Trophoblast cell (in vitro differentiated cells and primary cell): ENCODE results near the gene DIS3L2.
"Not testable (repeated sequence)": the region's sequence is repeated elsewhere in the genome, so short reads cannot be mapped to it uniquely, and the experiment has no call there.

Experiments
- DNase-seq, 2 donors: peaks; one replicate each; pipeline ENCODE4 v3.0.0-alpha.2; 2016
- H2AFZ ChIP-seq: 2 replicates; pipeline ENCODE4 v1.6.1; 2013; ENCODE audit warnings: low read length, moderate library complexity, mild to moderate bottlenecking; ENCODE audit not compliant: insufficient read depth, poor library complexity
- H2AK5ac ChIP-seq: 2 replicates; pipeline ENCODE4 v1.6.1; 2013; ENCODE audit warnings: mild to moderate bottlenecking, low read length
- H2BK120ac ChIP-seq: 2 replicates; pipeline ENCODE4 v1.6.1; 2013; ENCODE audit warnings: low read length, mild to moderate bottlenecking, moderate library complexity; ENCODE audit not compliant: insufficient read depth, poor library complexity
- H2BK12ac ChIP-seq: 2 replicates; pipeline ENCODE4 v1.6.1; 2013; ENCODE audit warnings: mild to moderate bottlenecking, low read length, moderate library complexity
- H2BK5ac ChIP-seq: 2 replicates; pipeline ENCODE4 v1.6.1; 2013; ENCODE audit warnings: low read length, low read depth, moderate library complexity, mild to moderate bottlenecking; ENCODE audit not compliant: poor library complexity
- H3K14ac ChIP-seq: 2 replicates; pipeline ENCODE4 v1.6.1; 2013; ENCODE audit warnings: mild to moderate bottlenecking, low read length
- H3K18ac ChIP-seq: 2 replicates; pipeline ENCODE4 v1.6.1; 2013; ENCODE audit warnings: mild to moderate bottlenecking, low read length
- H3K23ac ChIP-seq: 2 replicates; pipeline ENCODE4 v1.6.1; 2013; ENCODE audit warnings: low read length
- H3K27ac ChIP-seq: 2 replicates; pipeline ENCODE4 v1.5.1; 2013; ENCODE audit warnings: low read depth, mild to moderate bottlenecking, inconsistent platforms, low read length, moderate library complexity
- H3K27me3 ChIP-seq: 2 replicates; pipeline ENCODE4 v1.6.1; 2013; ENCODE audit warnings: inconsistent platforms, mild to moderate bottlenecking, low read length, moderate library complexity; ENCODE audit not compliant: insufficient read depth
- H3K36me3 ChIP-seq, 2 experiments: 1 replicate in 1 of 2; 2 replicates in 1 of 2; pipeline ENCODE4 v1.6.1; 2013; ENCODE audit warnings: low read length in 2 of 2, mild to moderate bottlenecking in 2 of 2, moderate library complexity in 1 of 2; ENCODE audit not compliant: insufficient read depth in 2 of 2, control insufficient read depth in 1 of 2
- H3K4ac ChIP-seq: 2 replicates; pipeline ENCODE4 v1.6.1; 2013; ENCODE audit warnings: low read depth, mild to moderate bottlenecking, low read length, moderate library complexity
- H3K4me1 ChIP-seq, 2 experiments: 1 replicate in 1 of 2; 2 replicates in 1 of 2; pipeline ENCODE4 v1.6.1; 2013; ENCODE audit warnings: low read length in 2 of 2, mild to moderate bottlenecking in 2 of 2, moderate library complexity in 1 of 2; ENCODE audit not compliant: insufficient read depth in 2 of 2, control insufficient read depth in 1 of 2
- H3K4me2 ChIP-seq: 2 replicates; pipeline ENCODE4 v1.6.1; 2013; ENCODE audit warnings: inconsistent platforms, mild to moderate bottlenecking, low read length, moderate library complexity
- H3K4me3 ChIP-seq: 2 replicates; pipeline ENCODE4 v1.5.1; 2013; ENCODE audit warnings: mild to moderate bottlenecking, low read depth, low read length, inconsistent platforms
- H3K79me1 ChIP-seq: one replicate; pipeline ENCODE4 v1.6.1; 2013; ENCODE audit warnings: low read length
- H3K79me2 ChIP-seq: 2 replicates; pipeline ENCODE4 v1.6.1; 2013; ENCODE audit warnings: low read length, mild to moderate bottlenecking; ENCODE audit not compliant: control insufficient read depth, insufficient read depth, poor library complexity
- H3K9ac ChIP-seq: 2 replicates; pipeline ENCODE4 v1.6.1; 2013; ENCODE audit warnings: mild to moderate bottlenecking, low read length
- H3K9me3 ChIP-seq: 2 replicates; pipeline ENCODE4 v1.6.1; 2013; ENCODE audit warnings: low read depth, mild to moderate bottlenecking, control low read depth, inconsistent platforms, low read length; ENCODE audit not compliant: insufficient read depth
- H4K12ac ChIP-seq: 2 replicates; pipeline ENCODE4 v1.6.1; 2013; ENCODE audit warnings: low read depth, mild to moderate bottlenecking, low read length, moderate library complexity
- H4K8ac ChIP-seq: 2 replicates; pipeline ENCODE4 v1.6.1; 2013; ENCODE audit warnings: low read depth, mild to moderate bottlenecking, low read length, moderate library complexity
- H4K91ac ChIP-seq: one replicate; pipeline ENCODE4 v1.6.1; 2013; ENCODE audit warnings: low read depth, mild to moderate bottlenecking, low read length, moderate library complexity
- WGBS: extraction: QIAGEN DNeasy Blood & Tissue Kit; methylation state at CpG from one replicate; pipeline ENCODE4 v1.1.7; 2013; ENCODE audit warnings: missing lambda C conversion rate; ENCODE audit not compliant: insufficient read length, insufficient coverage; ENCODE audit errors: extremely low coverage; 5-methylcytosine and 5-hydroxymethylcytosine counted together

DIS3L2 gene

DNA sequence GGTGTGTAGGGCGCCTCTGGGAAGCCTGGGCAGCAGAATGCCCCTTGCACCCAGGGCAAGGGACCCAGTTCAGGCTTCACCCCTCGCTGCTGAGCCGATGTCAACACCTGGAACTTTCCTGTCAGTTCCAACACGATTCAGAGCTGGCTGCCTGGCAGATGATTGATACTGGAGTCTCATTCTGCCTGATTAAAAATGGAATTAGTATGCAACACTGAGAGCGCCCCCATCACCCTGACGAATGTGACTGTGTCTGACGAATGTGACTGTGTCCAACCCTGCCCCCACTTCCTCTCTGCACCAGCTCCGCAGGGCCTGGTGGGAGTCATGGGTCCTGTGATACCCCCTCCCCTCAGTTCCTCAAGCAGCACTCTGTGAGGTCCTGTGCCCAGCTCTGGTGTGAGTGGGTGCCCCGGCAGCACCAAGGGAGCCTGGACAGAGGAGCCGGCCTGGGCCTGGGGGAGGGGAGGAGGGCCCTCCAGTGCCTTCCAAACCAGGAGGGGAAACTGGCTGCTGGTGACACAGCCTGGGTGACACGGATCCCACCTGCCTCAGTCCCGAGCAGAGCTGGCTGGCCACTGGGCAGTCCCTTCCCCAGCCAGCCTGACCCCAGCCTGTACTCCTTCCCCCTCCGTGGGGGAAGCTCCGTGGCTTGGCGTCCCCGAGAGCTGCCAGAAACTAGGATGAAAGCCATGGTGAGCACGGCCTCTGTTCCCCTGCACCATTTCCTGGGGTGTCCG, 375.6 kb downstream of the DIS3L2 start:
- no peak overlapping the region for H2AK5ac ChIP-seq
- no CpG with 5 or more reads among the region's 18 CpGs for WGBS
- H2AFZ ChIP-seq = no peak overlapping the region

DNA sequence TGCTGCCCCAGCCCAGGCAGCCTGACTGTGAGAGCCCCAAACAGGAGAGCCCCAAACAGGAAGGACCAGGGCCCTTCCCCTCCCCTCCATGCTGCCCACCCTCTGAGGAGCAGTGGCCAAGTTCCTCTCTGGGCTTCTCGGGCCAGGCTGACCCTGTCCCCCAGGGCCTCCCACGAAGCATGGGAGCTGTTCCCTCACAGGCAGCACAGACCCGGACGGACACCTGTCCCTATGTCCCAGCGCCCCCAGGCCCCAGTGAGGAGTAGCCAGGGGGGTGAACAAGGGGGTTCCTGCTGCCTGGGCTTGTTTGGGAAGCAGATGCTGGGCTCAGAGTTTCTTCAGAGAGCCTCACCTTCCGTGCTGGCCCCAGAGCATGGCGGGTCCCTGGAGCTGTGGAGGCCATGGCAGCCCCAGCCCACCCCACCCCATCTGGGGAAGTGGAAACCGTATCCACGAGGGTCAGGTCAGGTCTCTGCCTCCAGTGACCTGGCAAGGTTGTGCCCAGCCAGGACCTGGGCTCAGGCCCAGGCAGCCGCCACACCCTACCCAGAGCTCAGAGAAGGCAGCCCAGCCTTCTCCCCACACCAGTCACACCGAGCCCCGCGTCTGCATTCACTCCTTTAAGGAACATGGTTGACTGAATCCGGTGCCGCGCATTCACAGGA, 376.7 kb downstream of the DIS3L2 start:
- H3K36me3 ChIP-seq, H3K9ac ChIP-seq, H3K14ac ChIP-seq, DNase-seq, H2AFZ ChIP-seq, H3K18ac ChIP-seq, H2AK5ac ChIP-seq, H2BK120ac ChIP-seq, H3K4me2 ChIP-seq, H3K23ac ChIP-seq, H3K27ac ChIP-seq, H3K79me2 ChIP-seq, H4K8ac ChIP-seq, H3K4me3 ChIP-seq, H3K79me1 ChIP-seq, H3K4me1 ChIP-seq, H3K27me3 ChIP-seq, H3K4ac ChIP-seq, H4K91ac ChIP-seq, H3K9me3 ChIP-seq, H2BK12ac ChIP-seq, H2BK5ac ChIP-seq, H4K12ac ChIP-seq: not testable (repeated sequence)
- no CpG with 5 or more reads among the region's 16 CpGs for WGBS

More for the DNA sequence above, 375.6 kb downstream of the DIS3L2 start:
- H3K27me3 ChIP-seq = no peaks in the 10 kb centered on the region
- H3K23ac ChIP-seq = no peak overlapping the region
- no peaks in the 10 kb centered on the region for H3K79me2 ChIP-seq
- H4K8ac ChIP-seq = no peak overlapping the region
- H2BK120ac ChIP-seq = no peak overlapping the region
- H3K4me3 ChIP-seq = no peak overlapping the region
- H3K14ac ChIP-seq = no peak overlapping the region
- no peak overlapping the region for H3K18ac ChIP-seq
- DNase-seq = no peak
- no peak overlapping the region for H3K4ac ChIP-seq
- no peak overlapping the region for H4K12ac ChIP-seq
- no peaks in the 10 kb centered on the region for H3K36me3 ChIP-seq
- H2BK12ac ChIP-seq = no peak overlapping the region
- H3K79me1 ChIP-seq = no peaks in the 10 kb centered on the region
- H3K27ac ChIP-seq = no peak overlapping the region
- no peak overlapping the region for H2BK5ac ChIP-seq
- H3K9me3 ChIP-seq = peaks cover 2% of the 10 kb centered on the region
- no peak overlapping the region for H3K9ac ChIP-seq
- no peak overlapping the region for H4K91ac ChIP-seq
- no peaks in the 10 kb centered on the region for H3K4me1 ChIP-seq
- H3K4me2 ChIP-seq = no peak overlapping the region

DNA sequence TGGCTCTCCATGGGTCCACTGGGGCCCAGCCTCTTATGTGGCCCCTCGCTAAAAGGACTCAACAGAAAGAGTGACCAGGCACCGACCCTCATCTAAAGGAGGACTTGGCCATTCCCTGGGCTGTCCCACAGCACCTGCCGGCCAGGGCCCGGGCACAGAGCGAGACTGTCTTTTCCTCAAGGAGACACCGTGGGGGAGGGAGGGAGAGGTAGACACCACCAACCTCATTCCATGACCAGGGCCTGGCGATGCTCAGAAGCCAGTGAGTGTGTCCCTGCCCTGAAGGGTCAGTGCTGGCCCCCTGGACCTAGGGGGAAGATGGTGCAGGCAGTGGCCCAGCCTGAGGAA, 377.2 kb downstream of the DIS3L2 start:
- Histone ChIP-seq H3K18ac (no peak overlapping the region), H2BK5ac (no peak overlapping the region), H3K4ac (no peak overlapping the region), H3K27ac (no peak overlapping the region), H3K36me3 (no peaks in the 10 kb centered on the region), H4K91ac (no peak overlapping the region), H2BK12ac (no peak overlapping the region), H2BK120ac (no peak overlapping the region), H3K14ac (no peak overlapping the region), H3K9me3 (peaks cover under 1% of the 10 kb centered on the region), H2AFZ (no peak overlapping the region), H3K4me2 (no peak overlapping the region), H4K12ac (no peak overlapping the region), H3K79me1 (no peaks in the 10 kb centered on the region), H2AK5ac (no peak overlapping the region), H3K79me2 (no peaks in the 10 kb centered on the region), H3K27me3 (no peaks in the 10 kb centered on the region), H3K9ac (no peak overlapping the region), H3K4me3 (no peak overlapping the region), H4K8ac (no peak overlapping the region), H3K23ac (no peak overlapping the region), H3K4me1 (peaks cover 0 to 1% of the 10 kb centered on the region in 2 experiments)
- WGBS = no CpG with 5 or more reads among the region's 7 CpGs
- no peak for DNase-seq

DNA sequence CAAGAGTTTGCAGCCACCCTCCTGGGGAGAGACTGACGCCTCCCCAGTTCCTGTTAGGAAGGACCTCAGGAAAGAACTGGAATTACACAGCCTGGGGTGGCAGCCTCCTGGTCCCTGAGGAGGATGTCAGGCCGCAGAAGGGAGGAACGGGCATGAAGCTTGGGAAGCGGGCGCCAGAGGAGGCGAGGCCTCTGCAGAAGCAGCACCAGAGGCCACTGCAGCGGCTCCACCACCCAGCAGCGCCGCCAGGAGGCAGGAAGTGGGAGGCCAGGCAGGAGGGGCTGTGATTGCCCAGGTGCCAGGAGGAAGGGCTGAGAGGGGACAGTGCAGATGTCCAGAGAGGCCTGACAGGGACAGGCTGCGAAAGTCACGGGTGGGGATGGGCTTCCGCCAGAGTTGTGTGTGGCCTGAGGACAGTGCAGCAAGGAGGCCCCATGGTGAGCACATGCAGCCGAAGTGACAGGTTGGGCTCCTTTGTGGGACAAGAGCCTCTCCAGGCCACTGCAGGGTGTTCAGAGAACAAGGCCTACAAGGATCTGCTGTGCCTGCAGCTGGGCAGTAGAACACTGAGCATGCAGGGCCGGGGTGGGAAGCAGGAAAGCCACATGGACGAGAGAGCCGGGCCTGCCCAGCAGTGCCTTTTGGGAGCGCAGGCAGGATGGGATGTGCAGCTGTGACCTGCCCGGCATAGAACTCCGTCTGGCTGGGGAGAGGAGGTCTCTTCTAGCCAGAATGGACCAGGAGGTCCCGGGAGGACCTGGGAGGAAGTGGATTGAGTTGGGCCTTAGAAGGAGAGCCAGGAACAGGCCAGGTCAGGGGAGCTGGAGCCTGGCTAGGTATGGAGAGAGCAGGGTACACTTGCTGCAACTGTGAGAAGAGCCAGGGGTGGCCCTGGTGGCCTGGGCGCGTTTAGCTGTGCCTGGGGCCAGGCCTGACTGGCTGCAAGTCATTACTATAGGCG, 377.9 kb downstream of the DIS3L2 start:
- Histone ChIP-seq H2AK5ac (no peak overlapping the region), H3K4me3 (no peak overlapping the region), H3K4ac (no peak overlapping the region), H3K79me1 (no peaks in the 10 kb centered on the region), H3K18ac (no peak overlapping the region), H3K4me2 (no peak overlapping the region), H3K9ac (no peak overlapping the region), H4K12ac (no peak overlapping the region), H3K27ac (no peak overlapping the region), H3K79me2 (no peaks in the 10 kb centered on the region), H3K27me3 (no peaks in the 10 kb centered on the region), H3K14ac (no peak overlapping the region), H3K36me3 (no peaks in the 10 kb centered on the region), H3K9me3 (no peaks in the 10 kb centered on the region), H2BK5ac (no peak overlapping the region), H2BK12ac (no peak overlapping the region), H3K23ac (no peak overlapping the region), H3K4me1 (peaks cover 0 to 1% of the 10 kb centered on the region in 2 experiments), H4K91ac (no peak overlapping the region), H2AFZ (no peak overlapping the region), H4K8ac (no peak overlapping the region), H2BK120ac (no peak overlapping the region)
- no CpG with 5 or more reads among the region's 23 CpGs for WGBS
- no peak for DNase-seq
